ENCODE data around the gene CRKL.
A peak's percentile ranks its signal among the peaks of the same experiment; 100 is the strongest.
"Not testable (repeated sequence)": the region's sequence is repeated elsewhere in the genome, so short reads cannot be mapped to it uniquely, and the experiment has no call there.

Gene CRKL

GRCh38 chr22:20970939-20971657, 53.9 kb downstream of the CRKL start:
- no peak for DNase-seq

- DNase-seq = not testable (repeated sequence)
Measured at GRCh38 chr22:20972014-20972694, 54.9 kb downstream of the CRKL start.

GRCh38 chr22:20972933-20973577, 55.8 kb downstream of the CRKL start:
- DNase-seq = no peak

GRCh38 chr22:20973634-20974286, 56.6 kb downstream of the CRKL start:
- DNase-seq = no peak

- no peak for DNase-seq
Measured at GRCh38 chr22:20974336-20974955, 57.2 kb downstream of the CRKL start.

GRCh38 chr22:20975541-20976290, 58.5 kb downstream of the CRKL start:
- no peak for DNase-seq

- no peak for DNase-seq
Measured at GRCh38 chr22:20976291-20976877, 59.2 kb downstream of the CRKL start.

GRCh38 chr22:20977019-20977418, 59.8 kb downstream of the CRKL start:
- no peak for DNase-seq

GRCh38 chr22:20977516-20978170, 60.4 kb downstream of the CRKL start:
- DNase-seq = no peak

- no peak for DNase-seq
Measured at GRCh38 chr22:20978419-20978818, 61.2 kb downstream of the CRKL start.

GRCh38 chr22:20979243-20979809, 62.1 kb downstream of the CRKL start:
- no peak for DNase-seq

GRCh38 chr22:20979940-20980453, 62.8 kb downstream of the CRKL start:
- no peak for DNase-seq

GRCh38 chr22:20980523-20980922, 63.3 kb downstream of the CRKL start:
- DNase-seq = no peak

GRCh38 chr22:20980938-20981722, 63.9 kb downstream of the CRKL start:
- no peak for DNase-seq

- DNase-seq = peak; percentile 81
Measured at GRCh38 chr22:20981787-20982562, 64.8 kb downstream of the CRKL start, which contains the start of gene LZTR1. LZTR1 (plus strand) TSS chr22:20982297; CDS start chr22:20982372, 75 bp downstream.

- DNase-seq = no peak
Measured at GRCh38 chr22:20982563-20982882, 65.3 kb downstream of the CRKL start.

GRCh38 chr22:20983081-20983771, 66.0 kb downstream of the CRKL start:
- DNase-seq = no peak

GRCh38 chr22:20985720-20986119, 68.5 kb downstream of the CRKL start:
- no peak for DNase-seq
